Mammary epithelial cell (primary cell): Measurements from ENCODE around the gene DPYSL4.

ENCODE experiments used
- CTCF ChIP-seq, 2 donors: IDR thresholded peaks in 1 of 2; conservative IDR thresholded peaks in 1 of 2; 2 replicates each; pipeline ENCODE4 v1.5.1; 2011 to 2012; ENCODE audit warnings: inconsistent platforms in 2 of 2, low read length in 2 of 2, mild to moderate bottlenecking in 2 of 2, control low read depth in 1 of 2, low read depth in 1 of 2; ENCODE audit not compliant: insufficient read depth in 1 of 2; ENCODE audit errors: extremely low read depth in 1 of 2
- EZH2 ChIP-seq: IDR thresholded peaks from 2 replicates; pipeline ENCODE4 v1.6.1; 2012; ENCODE audit warnings: low read length, inconsistent platforms, borderline replicate concordance

- no peak for TF ChIP-seq EZH2
- TF ChIP-seq CTCF (conservative IDR thresholded peaks at IDR 0.05 in 1 of 2, IDR thresholded peaks at IDR 0.05 in 1 of 2; ENCODE audit: extremely low read depth in 1 of 2, insufficient read depth in 1 of 2, low read depth in 1 of 2, low read length in 2 of 2): no peak
Measured at GRCh38 chr10:132156382-132156781, 30.4 kb upstream of the DPYSL4 start.
